GM23248 (cell line): Measurements from ENCODE around the gene PARVA. TPM values are rescaled to one million over a fixed set of nuclear protein-coding genes. Genes with fewer than 3 reads are reported as not detected.

ENCODE experiments used
- DNase-seq: peaks from one replicate; pipeline ENCODE4 v3.0.0-alpha.2; 2015
- H2AFZ ChIP-seq: fragments of 200-600 bp; sonication (generic); 2 replicates; pipeline ENCODE4 v1.6.1; 2016; ENCODE audit warnings: antibody characterized with exemption
- H3F3A ChIP-seq: fragments of 200-600 bp; sonication (generic); 2 replicates; pipeline ENCODE4 v1.6.1; 2016; ENCODE audit warnings: mild to moderate bottlenecking, antibody characterized with exemption, mixed run types; ENCODE audit not compliant: insufficient read depth
- H3K27ac ChIP-seq: fragments of 200-600 bp; sonication (generic); 2 replicates; pipeline ENCODE4 v1.5.1; 2016; ENCODE audit warnings: mild to moderate bottlenecking
- H3K27me3 ChIP-seq: fragments of 200-600 bp; sonication (generic); replicated peaks from 2 replicates; pipeline ENCODE4 v1.6.1; 2016; ENCODE audit warnings: mild to moderate bottlenecking; ENCODE audit not compliant: insufficient read depth
- H3K36me3 ChIP-seq: fragments of 200-600 bp; sonication (generic); 2 replicates; pipeline ENCODE4 v1.6.1; 2016; ENCODE audit warnings: low read depth, mild to moderate bottlenecking
- H3K4me1 ChIP-seq: fragments of 200-600 bp; sonication (generic); 2 replicates; pipeline ENCODE4 v1.6.1; 2016; ENCODE audit warnings: mild to moderate bottlenecking; ENCODE audit not compliant: insufficient read depth
- H3K4me2 ChIP-seq: fragments of 200-600 bp; sonication (generic); one replicate; pipeline ENCODE4 v1.6.1; 2016; ENCODE audit warnings: mild to moderate bottlenecking; ENCODE audit not compliant: unreplicated experiment
- H3K4me3 ChIP-seq: fragments of 200-600 bp; sonication (generic); 2 replicates; pipeline ENCODE4 v1.5.1; 2016; ENCODE audit warnings: mild to moderate bottlenecking
- H3K79me2 ChIP-seq: fragments of 200-600 bp; sonication (generic); 2 replicates; pipeline ENCODE4 v1.6.1; 2016; ENCODE audit warnings: mild to moderate bottlenecking; ENCODE audit not compliant: insufficient read depth
- H3K9ac ChIP-seq: fragments of 200-600 bp; sonication (generic); 2 replicates; pipeline ENCODE4 v1.6.1; 2016; ENCODE audit warnings: mild to moderate bottlenecking
- H3K9me2 ChIP-seq: fragments of 200-600 bp; sonication (generic); 2 replicates; pipeline ENCODE4 v1.6.1; 2016; ENCODE audit warnings: mixed run types, mild to moderate bottlenecking, moderate library complexity; ENCODE audit not compliant: insufficient read depth
- H3K9me3 ChIP-seq: fragments of 200-600 bp; sonication (generic); one replicate; pipeline ENCODE4 v1.6.1; 2017; ENCODE audit warnings: low read depth
- H4K20me1 ChIP-seq: fragments of 200-600 bp; sonication (generic); 2 replicates; pipeline ENCODE4 v1.6.0; 2016; ENCODE audit not compliant: insufficient read depth
- EZH2 ChIP-seq: fragments of 200-600 bp; sonication (generic); IDR thresholded peaks from 2 replicates; pipeline ENCODE4 v1.6.1; 2018; ENCODE audit warnings: antibody characterized with exemption, mild to moderate bottlenecking; ENCODE audit not compliant: insufficient read depth, poor library complexity, severe bottlenecking
- EZH2phosphoT487 ChIP-seq: fragments of 200-600 bp; sonication (generic); IDR thresholded peaks from 2 replicates; pipeline ENCODE4 v1.6.1; 2018; ENCODE audit warnings: antibody characterized with exemption, moderate library complexity, mild to moderate bottlenecking, low read depth; ENCODE audit not compliant: insufficient read depth
- WGBS, 2 experiments: methylation state at CpG; one replicate each; pipeline ENCODE4 v1.1.6; 2015 to 2017; ENCODE audit warnings: low lambda C conversion rate in 2 of 2, low coverage in 1 of 2; ENCODE audit errors: missing lambda C conversion rate in 2 of 2; 5-methylcytosine and 5-hydroxymethylcytosine counted together
- in situ Hi-C: fragments of 300-500 bp; cut with MboI; formaldehyde crosslinking; loops from 2 replicates; pipeline ENCODE4 v1.15.0; 2020
- polyA plus RNA-seq: library from polyadenylated mRNA; unstranded; fragments of >200 nt; fragmentation: Nextera tagmentation; extraction: Ambion mirVana; gene quantifications from 2 replicates; pipeline ENCODE4 v1.2.1, GENCODE V29; 2016
- total RNA-seq: library from RNA; depleted of rRNA; stranded (reverse); fragments of >200 nt; shearing (Covaris generic); gene quantifications from 2 replicates; pipeline ENCODE4 v1.2.3, GENCODE V29; 2014

The PARVA gene
- total and polyA plus RNA-seq, 2 experiments from 2014 or later, result 87.9 to 121 TPM

DNA sequence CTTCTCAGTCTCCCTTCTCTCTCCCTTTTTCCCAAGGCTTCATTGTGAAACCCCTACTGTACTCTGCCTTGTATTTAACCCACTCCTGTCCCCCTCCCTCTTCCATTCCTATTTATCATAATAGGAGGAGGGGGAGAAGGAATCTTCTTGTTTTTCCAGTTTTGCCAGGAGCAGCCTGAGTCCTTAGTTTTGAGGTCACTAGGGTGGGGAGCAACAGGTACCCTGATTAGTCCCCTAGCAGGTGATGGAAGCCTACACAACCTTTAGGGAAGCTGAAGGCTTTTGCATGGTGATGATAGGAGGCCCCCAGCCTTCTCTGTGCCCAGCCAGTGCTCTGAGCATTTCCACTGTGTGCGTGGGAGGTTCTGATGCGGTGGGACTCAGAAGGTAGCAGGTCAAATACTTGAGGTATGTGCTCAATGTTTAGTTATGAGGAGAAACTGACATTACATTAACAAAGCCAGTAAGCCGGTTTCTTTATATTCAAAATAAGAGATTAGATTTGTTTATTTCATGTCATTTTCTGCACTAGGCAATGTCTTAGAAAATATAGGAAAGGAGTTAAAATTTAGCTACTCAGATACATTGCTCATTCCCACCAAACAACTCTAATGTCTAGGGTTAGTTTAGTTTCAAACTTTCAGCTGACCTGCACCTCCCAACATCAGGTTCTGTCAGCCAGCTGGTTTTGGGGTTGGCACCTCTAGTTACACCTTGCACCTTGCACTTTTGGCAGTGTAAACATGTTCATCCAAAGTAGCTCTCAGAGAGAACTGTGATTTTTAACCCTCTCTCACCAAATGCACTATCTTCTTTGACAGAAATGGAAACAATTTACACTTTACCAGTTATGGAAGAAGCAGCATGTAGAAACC is 26.0 kb downstream of the PARVA start:
- Histone ChIP-seq H3K79me2 (peaks cover 100% of the 10 kb centered on the region), H3K4me1 (peaks cover 35% of the 10 kb centered on the region), H2AFZ (no peak overlapping the region), H3K27me3 (no peaks in the 10 kb centered on the region), H3K4me3 (no peak overlapping the region), H3K9me2 (no peaks in the 10 kb centered on the region), H3K36me3 (no peaks in the 10 kb centered on the region), H3K4me2 (peak overlapping the region; percentile 7), H3K9me3 (no peaks in the 10 kb centered on the region), H3K9ac (no peak overlapping the region), H3F3A (peaks cover 12% of the 10 kb centered on the region), H4K20me1 (no peaks in the 10 kb centered on the region), H3K27ac (no peak overlapping the region)
- in situ Hi-C loops, result no loop called here
- WGBS, 2 experiments, result 87% methylated on average over 3 of the region's 3 CpGs
- no peak for TF ChIP-seq EZH2phosphoT487
- no peak for TF ChIP-seq EZH2
- no peak for DNase-seq

DNA sequence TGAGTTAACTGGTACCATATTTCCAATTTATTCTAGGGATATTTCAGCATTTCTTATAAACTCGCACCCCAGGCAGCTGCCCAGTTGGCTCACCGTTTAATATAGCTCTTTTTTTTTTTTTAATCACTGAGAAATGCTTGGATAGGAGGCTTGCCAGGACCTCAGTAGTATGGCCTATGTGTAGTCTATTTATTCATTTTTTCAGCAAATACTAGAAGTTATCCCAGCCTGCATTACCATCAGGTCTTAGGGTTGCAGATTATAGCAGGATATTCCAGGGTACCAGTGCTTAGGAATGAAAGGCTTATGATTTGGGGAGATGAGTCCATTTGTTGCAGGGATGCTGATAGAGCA is 26.6 kb downstream of the PARVA start:
- Histone ChIP-seq H2AFZ (no peak overlapping the region), H3K9me2 (no peaks in the 10 kb centered on the region), H3K9ac (no peak overlapping the region), H3F3A (peaks cover 6% of the 10 kb centered on the region), H3K27me3 (no peaks in the 10 kb centered on the region), H3K79me2 (peaks cover 100% of the 10 kb centered on the region), H3K36me3 (no peaks in the 10 kb centered on the region), H3K4me3 (no peak overlapping the region), H3K9me3 (no peaks in the 10 kb centered on the region), H4K20me1 (no peaks in the 10 kb centered on the region), H3K27ac (no peak overlapping the region), H3K4me2 (no peak overlapping the region), H3K4me1 (peaks cover 29% of the 10 kb centered on the region)
- TF ChIP-seq EZH2phosphoT487 (no peak), EZH2 (no peak)
- in situ Hi-C loops, result no loop called here
- no peak for DNase-seq
- WGBS, 2 experiments, result 71 to 77% methylated on average over 2 of the region's 2 CpGs

DNA sequence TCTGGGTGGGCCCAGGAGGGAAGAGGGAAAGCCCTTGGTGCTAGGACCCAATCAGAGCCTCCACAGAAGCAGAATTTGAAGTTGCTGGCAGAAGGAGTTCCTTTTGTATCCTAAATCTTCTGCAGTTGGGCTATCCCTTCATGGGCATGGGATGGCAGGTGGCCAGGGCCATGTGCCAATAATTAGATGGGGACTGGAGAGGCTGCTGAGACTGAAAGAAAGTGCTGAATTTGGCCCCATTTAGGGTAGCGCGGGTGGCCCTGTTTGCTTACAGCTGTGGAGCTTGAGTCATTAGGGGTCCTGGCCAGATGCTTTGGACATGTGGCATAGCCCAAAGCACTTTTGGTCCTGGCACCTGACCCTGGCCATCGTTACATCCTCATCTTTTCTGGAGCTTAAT is 27.1 kb downstream of the PARVA start:
- H3K79me2 ChIP-seq, result peaks cover 100% of the 10 kb centered on the region
- H3K4me1 ChIP-seq, result peaks cover 30% of the 10 kb centered on the region
- H3K9ac ChIP-seq, result no peak overlapping the region
- H3K27me3 ChIP-seq, result no peaks in the 10 kb centered on the region
- no peaks in the 10 kb centered on the region for H3K9me3 ChIP-seq
- H3K36me3 ChIP-seq, result no peaks in the 10 kb centered on the region
- DNase-seq, result no peak
- no peak overlapping the region for H3K27ac ChIP-seq
- H3K4me2 ChIP-seq, result no peak overlapping the region
- H3K4me3 ChIP-seq, result no peak overlapping the region
- H4K20me1 ChIP-seq, result no peaks in the 10 kb centered on the region
- no peaks in the 10 kb centered on the region for H3K9me2 ChIP-seq
- H2AFZ ChIP-seq, result no peak overlapping the region
- H3F3A ChIP-seq, result 0 out of 2 replicates have a peak, but pooled peaks cover 5% of the 10 kb centered on the region
- in situ Hi-C loops, result no loop called here
- 78 to 83% methylated on average over 3 of the region's 3 CpGs for WGBS, 2 experiments
- TF ChIP-seq EZH2 (no peak), EZH2phosphoT487 (no peak)

DNA sequence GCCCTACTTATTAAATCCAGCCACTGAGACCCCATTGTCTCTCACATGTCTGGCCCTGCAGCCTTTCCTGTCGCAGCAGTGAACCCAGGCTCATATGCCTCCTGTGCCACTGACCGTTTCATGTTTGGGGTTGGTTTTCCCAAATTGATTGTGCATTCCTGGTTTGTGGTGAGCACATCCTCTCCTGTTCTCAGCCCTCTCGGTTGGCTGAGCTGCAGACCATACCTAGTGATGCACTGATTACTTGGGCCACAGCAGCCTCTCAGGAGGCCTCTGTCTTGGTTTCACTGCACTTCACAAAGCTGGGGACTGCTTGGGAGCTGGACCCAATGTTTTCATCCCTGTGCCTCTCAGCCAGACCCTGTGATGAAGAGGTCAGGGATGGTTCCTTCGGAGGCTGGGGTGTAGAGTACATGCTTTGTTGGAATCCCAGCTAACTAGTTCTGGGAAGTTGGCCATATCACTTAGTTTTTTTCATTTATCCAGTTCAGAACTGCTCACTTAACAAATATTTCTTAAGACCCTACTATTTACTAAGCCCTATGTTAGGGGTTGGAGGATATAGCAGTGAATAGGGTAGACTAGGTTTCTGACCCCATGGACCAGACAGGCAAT is 30.9 kb downstream of the PARVA start:
- no peak for DNase-seq

More for the DNA sequence above, 30.9 kb downstream of the PARVA start:
- peaks cover 92% of the 10 kb centered on the region for H3K79me2 ChIP-seq
- no peak overlapping the region for H3K4me3 ChIP-seq
- no peaks in the 10 kb centered on the region for H3K27me3 ChIP-seq
- TF ChIP-seq EZH2phosphoT487 (no peak), EZH2 (no peak)
- no peaks in the 10 kb centered on the region for H4K20me1 ChIP-seq
- no peaks in the 10 kb centered on the region for H3K9me3 ChIP-seq
- no peaks in the 10 kb centered on the region for H3K36me3 ChIP-seq
- H3F3A ChIP-seq, result peaks cover 40% of the 10 kb centered on the region
- H3K27ac ChIP-seq, result no peak overlapping the region
- in situ Hi-C loops, result no loop called here
- H2AFZ ChIP-seq, result no peak overlapping the region
- H3K4me2 ChIP-seq, result no peak overlapping the region
- peaks cover 51% of the 10 kb centered on the region for H3K4me1 ChIP-seq
- no peaks in the 10 kb centered on the region for H3K9me2 ChIP-seq
- no peak overlapping the region for H3K9ac ChIP-seq
- WGBS, 2 experiments, result 96 to 98% methylated on average over 4 of the region's 4 CpGs
